Right lobe of liver (tissue), 6 donors: ENCODE data around the gene PFKP. TPM values are rescaled to one million over a fixed set of nuclear protein-coding genes. Genes with fewer than 3 reads are reported as not detected.
A peak's percentile ranks its signal among the peaks of the same experiment; 100 is the strongest.

Experiments
- ATAC-seq, 4 donors: fragments of 200-7000 bp; cut with Tn5 transposase; one replicate each; pipeline ENCODE4 v1.9.1; 2020; ENCODE audit warnings: mild to moderate bottlenecking in 4 of 4, moderate library complexity in 4 of 4
- DNase-seq, 3 donors: peaks; one replicate each; pipeline ENCODE4 v3.0.0-alpha.2; 2020
- H3K27ac ChIP-seq, 3 donors: fragments of 200-600 bp; one replicate each; pipeline ENCODE4 v1.8.0; 2022
- H3K27me3 ChIP-seq, 2 donors: fragments of 200-600 bp; one replicate each; pipeline ENCODE4 v1.8.0; 2022
- H3K36me3 ChIP-seq, 4 donors: fragments of 200-600 bp; sonication (generic) in 1 of 4; one replicate each; pipeline versions ENCODE4 v1.5.1 to v1.8.0; 2017 to 2022; ENCODE audit warnings: control low read depth in 1 of 4
- H3K4me1 ChIP-seq, 4 donors: fragments of 200-600 bp; sonication (generic) in 1 of 4; one replicate each; pipeline versions ENCODE4 v1.5.1 to v1.8.0; 2017 to 2022; ENCODE audit warnings: control low read depth in 1 of 4
- H3K4me3 ChIP-seq, 3 donors: fragments of 200-600 bp; one replicate each; pipeline ENCODE4 v1.8.0; 2022
- H3K9me3 ChIP-seq, 4 donors: fragments of 200-600 bp; sonication (generic) in 1 of 4; one replicate each; pipeline versions ENCODE4 v1.5.1 to v1.8.0; 2017 to 2022; ENCODE audit warnings: control low read depth in 1 of 4
- CTCF ChIP-seq, 4 donors: fragments of 200-600 bp in 3 of 4; fragments of 450-650 bp in 1 of 4; IDR thresholded peaks; one replicate each; pipeline versions ENCODE4 v1.5.1 to v1.8.0; 2016 to 2022; ENCODE audit warnings: antibody characterized with exemption in 4 of 4, mild to moderate bottlenecking in 2 of 4
- POLR2A ChIP-seq: fragments of 450-650 bp; IDR thresholded peaks from one replicate; pipeline ENCODE4 v1.6.1; 2017; ENCODE audit warnings: antibody characterized with exemption, mild to moderate bottlenecking
- WGBS: methylation state at CpG from one replicate; pipeline ENCODE4 v1.1.6; 2018; ENCODE audit warnings: low coverage, low lambda C conversion rate; ENCODE audit not compliant: insufficient coverage; ENCODE audit errors: missing lambda C conversion rate; 5-methylcytosine and 5-hydroxymethylcytosine counted together
- intact Hi-C, 2 donors: fragments of 100-400 bp; cut with DNase I; formaldehyde crosslinking; loops; one replicate each; pipeline versions ENCODE4 v1.11.2 to v1.14.1; 2022
- total RNA-seq, 6 experiments: library from RNA; depleted of rRNA in 2 of 6; stranded (reverse); fragments of >200 nt in 2 of 6; fragmentation: NEBNext Ultra II Directional in 3 of 6; extraction: Animal tissue kit (Norgen Biotek cat#: 25700) in 3 of 6; gene quantifications; one replicate each; pipeline versions ENCODE4 v1.1.0 to v1.2.4, GENCODE V29; 2016 to 2023
- donor health status: DM: no; HTN: yes; CAD: no.
- donor health status: DM: no; HTN: no; CAD: no.
- donor health status: DM: no; HTN: no; CAD: no.
- donor health status: DM: no; HTN: yes; CAD: no.
- donor health status: DM: no; HTN: yes; CAD: no.

Gene PFKP
- total RNA-seq, 6 experiments from 2014 or later: 0.66 to 24.1 (median 9.2) TPM

GRCh38 chr10:3154666-3155065 is 87.3 kb downstream of the PFKP start:
- ATAC-seq: no peak

GRCh38 chr10:3159152-3159551 is 91.8 kb downstream of the PFKP start:
- no peaks in the 10 kb centered on the region for H3K9me3 ChIP-seq
- no peak overlapping the region for H3K27ac ChIP-seq
- H3K4me1 ChIP-seq: no peaks in the 10 kb centered on the region
- TF ChIP-seq POLR2A (no peak), CTCF (IDR thresholded peaks at IDR 0.05) (no peak)
- H3K27me3 ChIP-seq: no peaks in the 10 kb centered on the region
- DNase-seq (no peak), ATAC-seq (no peak)
- intact Hi-C loops: no loop called here
- peaks cover 0 to 85% (median 26%) of the 10 kb centered on the region in 4 donors for H3K36me3 ChIP-seq
- 89% methylated on average over 8 of the region's 10 CpGs for WGBS
- H3K4me3 ChIP-seq: no peak overlapping the region

More at GRCh38 chr10:3154666-3155065, 87.3 kb downstream of the PFKP start:
- H3K27me3 ChIP-seq: no peaks in the 10 kb centered on the region
- H3K4me3 ChIP-seq: no peak overlapping the region
- H3K4me1 ChIP-seq: no peaks in the 10 kb centered on the region
- WGBS: 99% methylated on average over 8 of the region's 10 CpGs
- no peak for DNase-seq
- intact Hi-C loops: no loop called here
- TF ChIP-seq CTCF (IDR thresholded peaks at IDR 0.05) (no peak), POLR2A (no peak)
- no peak overlapping the region for H3K27ac ChIP-seq
- H3K36me3 ChIP-seq: peaks cover 0 to 90% (median 31%) of the 10 kb centered on the region in 4 donors
- no peaks in the 10 kb centered on the region for H3K9me3 ChIP-seq

DNA sequence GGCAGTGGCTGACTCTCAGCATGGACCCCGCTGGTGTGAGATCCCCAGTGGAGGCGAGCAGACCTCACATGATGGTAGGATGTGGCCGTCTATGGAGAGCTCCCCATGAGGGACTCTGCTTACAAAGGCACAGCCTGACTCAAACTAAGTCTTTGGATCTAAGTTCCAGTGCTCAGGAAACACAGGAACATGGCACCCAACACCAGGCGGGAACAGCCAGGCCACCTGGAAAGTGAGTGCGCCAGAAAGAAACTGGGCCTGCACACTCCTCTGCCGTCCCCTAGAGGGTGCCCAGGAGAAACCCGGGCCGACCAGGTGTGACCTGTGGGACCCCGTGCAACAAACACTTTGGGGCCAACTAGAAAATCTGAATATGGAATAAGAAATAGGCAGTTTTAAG is 95.2 kb downstream of the PFKP start:
- H3K4me3 ChIP-seq: no peak overlapping the region
- WGBS: 40% methylated on average over 1 of the region's 9 CpGs
- intact Hi-C loops: no loop called here
- no peak for ATAC-seq
- no peaks in the 10 kb centered on the region for H3K4me1 ChIP-seq
- no peaks in the 10 kb centered on the region for H3K9me3 ChIP-seq
- H3K27ac ChIP-seq: no peak overlapping the region
- no peak for TF ChIP-seq CTCF (IDR thresholded peaks at IDR 0.05)
- TF ChIP-seq POLR2A: no peak
- DNase-seq: no peak
- H3K27me3 ChIP-seq: no peaks in the 10 kb centered on the region
- H3K36me3 ChIP-seq: peaks cover 0 to 83% (median 24%) of the 10 kb centered on the region in 4 donors

GRCh38 chr10:3163879-3164278 is 96.5 kb downstream of the PFKP start:
- no peaks in the 10 kb centered on the region for H3K4me1 ChIP-seq
- intact Hi-C loops: no loop called here
- no peak overlapping the region for H3K27ac ChIP-seq
- peaks cover 0 to 75% (median 15%) of the 10 kb centered on the region in 4 donors for H3K36me3 ChIP-seq
- ATAC-seq (no peak), DNase-seq (no peak)
- H3K9me3 ChIP-seq: no peaks in the 10 kb centered on the region
- H3K27me3 ChIP-seq: no peaks in the 10 kb centered on the region
- TF ChIP-seq POLR2A: no peak
- no peak for TF ChIP-seq CTCF (IDR thresholded peaks at IDR 0.05)
- H3K4me3 ChIP-seq: no peak overlapping the region
- 82% methylated on average over 9 of the region's 9 CpGs for WGBS

DNA sequence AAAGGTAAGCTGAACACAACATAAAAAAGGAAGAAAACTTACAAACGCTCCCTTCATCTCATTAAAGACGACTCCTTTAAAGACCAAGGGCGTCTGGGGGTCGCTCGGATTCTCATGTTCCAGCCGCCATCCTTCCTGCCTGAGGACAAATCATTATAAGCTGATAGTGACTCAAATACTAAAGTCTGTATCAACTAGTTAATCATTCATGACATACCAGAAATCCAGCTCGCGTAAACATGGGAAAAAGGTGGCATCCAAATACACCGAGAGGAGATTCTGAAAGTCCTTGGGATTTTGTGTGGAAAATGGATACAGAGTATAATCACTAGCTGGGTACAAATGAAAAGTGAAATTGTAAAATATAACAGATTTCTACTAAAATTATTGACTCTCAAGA is 97.8 kb downstream of the PFKP start:
- intact Hi-C loops: no loop called here
- TF ChIP-seq POLR2A (no peak), CTCF (IDR thresholded peaks at IDR 0.05) (no peak)
- no peak for DNase-seq
- Histone ChIP-seq H3K27me3 (no peaks in the 10 kb centered on the region), H3K27ac (no peak overlapping the region), H3K4me1 (no peaks in the 10 kb centered on the region), H3K36me3 (peaks cover 7 to 75% (median 17%) of the 10 kb centered on the region in 4 donors), H3K9me3 (no peaks in the 10 kb centered on the region), H3K4me3 (no peak overlapping the region)
- peak in 3 of 4 donors; percentile 45 to 86 (median 65) for ATAC-seq
- 64% methylated on average over 7 of the region's 9 CpGs for WGBS
